Aorta (tissue), 5 donors: ENCODE measurements around the gene SMC1B. TPM values are rescaled to one million over a fixed set of nuclear protein-coding genes. Genes with fewer than 3 reads are reported as not detected.
A peak's percentile ranks its signal among the peaks of the same experiment; 100 is the strongest.

Experiments
- ATAC-seq: fragments of 200-7000 bp; cut with Tn5 transposase; one replicate; pipeline ENCODE4 v1.9.1; 2022; ENCODE audit warnings: moderate library complexity; ENCODE audit not compliant: low FRiP score
- DNase-seq, 2 donors: peaks; one replicate each; pipeline ENCODE4 v3.0.0-alpha.2; 2020
- H3K27ac ChIP-seq, 2 donors: one replicate each; pipeline ENCODE4 v1.5.1; 2013; ENCODE audit warnings: low read length in 2 of 2, mild to moderate bottlenecking in 2 of 2, moderate library complexity in 2 of 2, control low read depth in 1 of 2, inconsistent platforms in 1 of 2, low read depth in 1 of 2
- H3K27me3 ChIP-seq, 2 donors: one replicate each; pipeline ENCODE4 v1.6.1; 2013; ENCODE audit warnings: control low read depth in 1 of 2, low read length in 1 of 2, mild to moderate bottlenecking in 1 of 2, moderate library complexity in 1 of 2; ENCODE audit not compliant: insufficient read depth in 2 of 2, control insufficient read depth in 1 of 2
- H3K36me3 ChIP-seq, 2 donors: one replicate each; pipeline ENCODE4 v1.6.1; 2013; ENCODE audit warnings: control low read depth in 1 of 2, low read length in 1 of 2, mild to moderate bottlenecking in 1 of 2; ENCODE audit not compliant: insufficient read depth in 2 of 2, control insufficient read depth in 1 of 2
- H3K4me1 ChIP-seq, 2 donors: one replicate each; pipeline ENCODE4 v1.6.1; 2013; ENCODE audit warnings: low read length in 2 of 2, control low read depth in 1 of 2, mild to moderate bottlenecking in 1 of 2, moderate library complexity in 1 of 2; ENCODE audit not compliant: insufficient read depth in 2 of 2, control insufficient read depth in 1 of 2
- H3K4me3 ChIP-seq, 2 donors: one replicate each; pipeline ENCODE4 v1.5.1; 2013; ENCODE audit warnings: low read length in 2 of 2, control low read depth in 1 of 2, mild to moderate bottlenecking in 1 of 2
- H3K9me3 ChIP-seq: one replicate; pipeline ENCODE4 v1.6.1; 2013; ENCODE audit warnings: mild to moderate bottlenecking, low read length; ENCODE audit not compliant: control insufficient read depth
- whole genome bisulfite sequencing, 2 donors: extraction: QIAGEN DNeasy Blood & Tissue Kit; methylation state at CpG; one replicate each; pipeline ENCODE4 v1.1.7; 2013; 5-methylcytosine and 5-hydroxymethylcytosine counted together
- intact Hi-C, 2 donors: fragments of 100-400 bp; cut with DNase I; formaldehyde crosslinking; loops; one replicate each; pipeline versions ENCODE4 v1.14.2 to v1.15.0; 2022
- polyA plus RNA-seq, 2 donors: library from polyadenylated mRNA; stranded (reverse); fragments of 200-250 nt; gene quantifications; one replicate each; pipeline ENCODE4 v1.2.3, GENCODE V29; 2013
- total RNA-seq, 2 donors: library from RNA; stranded (reverse); fragmentation: NEBNext Ultra II Directional; extraction: Animal tissue kit (Norgen Biotek cat#: 25700); gene quantifications; one replicate each; pipeline ENCODE4 v1.2.1, GENCODE V29; 2021
- donor health status: healthy with polysubstance abuse.
- donor health status: Bipolar disorder and iron deficiency.
- donor health status: DM: no; HTN: no; CAD: no.
- donor health status: DM: no; HTN: no; CAD: no.
- donor health status: DM: yes; HTN: yes; CAD: no.

SMC1B gene
- total and polyA plus RNA-seq, 4 donors: not detected

DNA sequence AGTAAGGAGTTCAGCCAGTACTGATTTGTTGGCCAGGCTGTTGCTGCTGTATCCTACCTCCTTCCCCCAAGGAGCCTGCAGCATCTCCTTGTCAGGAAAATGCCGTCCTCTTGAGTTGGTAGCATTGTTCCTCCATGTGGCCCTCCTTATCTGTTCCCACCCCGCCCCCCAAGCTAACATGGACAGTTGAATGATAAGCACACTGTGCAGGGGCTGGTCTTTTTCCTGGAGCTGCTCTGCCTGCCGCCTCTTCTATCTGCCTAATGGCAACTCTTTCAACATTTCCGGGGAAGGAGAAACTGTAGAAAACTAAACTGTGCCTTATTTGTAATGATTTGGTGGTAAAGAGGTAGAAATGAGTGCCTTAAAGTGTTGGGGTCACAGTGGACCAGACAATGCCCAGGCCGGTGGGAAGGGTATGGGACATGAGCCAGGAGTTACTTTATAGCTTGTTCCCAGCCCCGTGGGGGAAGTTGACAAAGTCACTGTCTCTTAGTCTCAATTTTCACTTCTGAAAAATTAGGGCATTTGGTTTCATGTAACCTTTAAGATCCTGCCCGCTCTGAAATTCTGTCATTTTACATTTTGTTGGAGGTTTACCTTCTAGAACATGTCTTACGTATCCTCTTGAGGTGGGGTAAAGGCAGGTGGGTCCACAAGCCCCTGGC, 99.2 kb downstream of the SMC1B start:
- WGBS, 2 donors: 47 to 49% methylated on average over 8 of the region's 8 CpGs
- Histone ChIP-seq H3K4me3 (no peak overlapping the region), H3K27me3 (no peaks in the 10 kb centered on the region), H3K36me3 (no peaks in the 10 kb centered on the region), H3K4me1 (peaks cover 2% of the 10 kb centered on the region in 2 donors), H3K27ac (peak overlapping the region in 1 of 2 donors; percentile 15), H3K9me3 (no peaks in the 10 kb centered on the region)
- intact Hi-C loops: loop anchor here (5.0 to 10.0 kb wide), 3 partner anchors 37 to 771 kb away; no protein-coding TSS in a partner anchor
- DNase-seq: no peak
- ATAC-seq: no peak

- Histone ChIP-seq H3K9me3 (no peaks in the 10 kb centered on the region), H3K4me1 (peaks cover 2% of the 10 kb centered on the region in 2 donors), H3K27me3 (no peaks in the 10 kb centered on the region), H3K36me3 (no peaks in the 10 kb centered on the region), H3K4me3 (no peak overlapping the region), H3K27ac (no peak overlapping the region)
- 73 to 88% methylated on average over 4 of the region's 4 CpGs for WGBS, 2 donors
- no peak for DNase-seq
- ATAC-seq: no peak
- intact Hi-C loops: loop anchor here (5.0 to 10.0 kb wide), 3 partner anchors 36 to 772 kb away; no protein-coding TSS in a partner anchor
Observed at GRCh38 chr22:45312856-45313255, 100.5 kb downstream of the SMC1B start.

DNA sequence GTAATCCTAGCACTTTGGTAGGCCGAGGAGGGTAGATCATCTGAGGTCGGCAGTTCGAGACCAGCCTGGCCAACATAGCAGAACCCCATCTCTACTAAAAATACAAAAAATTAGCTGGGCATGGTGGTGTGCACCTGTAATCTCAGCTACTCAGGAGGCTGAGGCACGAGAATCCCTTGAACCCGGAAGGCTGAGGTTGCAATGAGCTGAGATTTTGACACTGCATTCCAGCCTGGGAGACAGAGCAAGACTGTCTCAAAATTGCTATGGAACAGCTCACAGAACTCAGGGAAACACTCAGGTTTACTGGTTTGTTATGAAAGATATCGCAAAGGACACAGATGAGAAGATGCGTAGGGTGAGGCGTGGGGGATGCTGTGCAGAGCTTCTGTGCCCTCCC, 101.0 kb downstream of the SMC1B start:
- no peaks in the 10 kb centered on the region for H3K27me3 ChIP-seq
- H3K9me3 ChIP-seq: no peaks in the 10 kb centered on the region
- ATAC-seq (no peak), DNase-seq (no peak)
- no peak overlapping the region for H3K27ac ChIP-seq
- peaks cover 2% of the 10 kb centered on the region in 2 donors for H3K4me1 ChIP-seq
- H3K4me3 ChIP-seq: no peak overlapping the region
- intact Hi-C loops: loop anchor here (5.0 to 10.0 kb wide), 3 partner anchors 35 to 772 kb away; no protein-coding TSS in a partner anchor
- WGBS, 2 donors: 88 to 90% methylated on average over 8 of the region's 8 CpGs
- H3K36me3 ChIP-seq: no peaks in the 10 kb centered on the region

- Histone ChIP-seq H3K27me3 (no peaks in the 10 kb centered on the region), H3K4me3 (peak overlapping the region in 1 of 2 donors; percentile 78), H3K4me1 (peaks cover 0 to 2% of the 10 kb centered on the region in 2 donors), H3K27ac (no peak overlapping the region), H3K36me3 (no peaks in the 10 kb centered on the region), H3K9me3 (no peaks in the 10 kb centered on the region)
- DNase-seq (no peak), ATAC-seq (no peak)
- intact Hi-C loops: loop anchor here (5.0 to 10.0 kb wide), 3 partner anchors 34 to 774 kb away; no protein-coding TSS in a partner anchor
- WGBS, 2 donors: 23 to 27% methylated on average over 14 of the region's 14 CpGs
Observed at GRCh38 chr22:45310977-45311531, 102.3 kb downstream of the SMC1B start.

GRCh38 chr22:45310331-45310976, 102.9 kb downstream of the SMC1B start:
- Histone ChIP-seq H3K9me3 (no peaks in the 10 kb centered on the region), H3K4me1 (peaks cover 0 to 2% of the 10 kb centered on the region in 2 donors), H3K27me3 (no peaks in the 10 kb centered on the region), H3K4me3 (peak overlapping the region; percentile 78 to 83), H3K36me3 (no peaks in the 10 kb centered on the region), H3K27ac (no peak overlapping the region)
- DNase-seq (peak in 1 of 2 donors; percentile 81), ATAC-seq (peak; percentile 1)
- WGBS, 2 donors: 0 to 1% methylated on average over 32 to 33 of the region's 33 CpGs
- intact Hi-C loops: loop anchor here (5.0 to 10.0 kb wide), 3 partner anchors 33 to 774 kb away; no protein-coding TSS in a partner anchor

DNA sequence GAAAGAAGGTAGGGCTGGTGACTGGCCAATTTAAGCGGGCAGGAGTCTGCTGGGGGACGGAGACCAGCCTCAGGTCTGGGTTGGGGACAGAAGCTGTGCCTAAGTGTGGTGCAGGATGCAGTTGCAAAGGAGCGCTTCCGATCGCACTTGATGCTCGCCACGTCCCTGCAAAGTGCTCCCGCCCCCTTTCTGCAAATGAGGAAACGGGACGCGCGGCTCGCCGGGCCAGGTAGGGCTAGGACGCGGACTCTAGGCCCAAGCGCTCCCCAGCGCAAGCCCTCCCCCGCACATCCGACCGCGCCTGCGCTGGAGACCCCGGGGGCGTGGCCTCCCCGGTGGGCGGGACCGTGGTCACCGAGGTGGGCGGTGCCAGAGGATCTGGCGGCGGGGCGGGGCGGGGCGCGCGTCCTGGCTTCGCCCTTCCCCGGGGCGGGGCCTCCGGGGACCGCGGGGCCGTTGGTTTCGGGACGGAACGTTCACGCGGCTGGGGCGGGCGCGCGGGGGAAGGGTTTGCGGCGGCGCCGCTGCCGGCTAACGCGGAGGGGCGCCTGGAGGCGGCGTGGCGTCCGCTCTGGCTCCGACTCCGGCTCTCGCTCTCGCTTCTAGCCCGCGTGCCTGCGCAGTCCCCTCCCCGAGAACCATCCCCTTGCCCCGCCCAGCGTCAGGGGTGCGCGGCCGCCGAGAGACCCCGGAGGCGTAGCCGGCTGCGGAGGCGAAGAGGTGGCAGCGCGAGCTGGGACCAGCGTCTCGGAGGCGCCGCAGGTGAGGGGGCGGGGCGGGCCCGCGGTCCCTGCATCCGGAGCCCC, 103.8 kb downstream of the SMC1B start, which contains the start of gene FAM118A:
Gene FAM118A, plus strand, starts transcription at position 513 of the 806 bp plus-strand sequence. CDS start 12,446 bp downstream, outside the sequence.
- ATAC-seq: peak; percentile 96
- Histone ChIP-seq H3K27me3 (no peaks in the 10 kb centered on the region), H3K9me3 (no peaks in the 10 kb centered on the region), H3K36me3 (no peaks in the 10 kb centered on the region), H3K4me1 (peaks cover 0 to 2% of the 10 kb centered on the region in 2 donors), H3K27ac (peak within 1 kb of the TSS in 1 of 2 donors; percentile 25), H3K4me3 (peak within 1 kb of the TSS; percentile 78 to 83)
- intact Hi-C loops: loop anchor here (5.0 to 10.0 kb wide), 4 partner anchors 32 to 775 kb away; no protein-coding TSS in a partner anchor
- 1% methylated on average over 38 to 95 of the region's 95 CpGs for WGBS, 2 donors
- peak; percentile 95 to 97 for DNase-seq

GRCh38 chr22:45308957-45309421, 104.4 kb downstream of the SMC1B start:
- 49 to 60% methylated on average over 25 of the region's 25 CpGs for WGBS, 2 donors
- intact Hi-C loops: loop anchor here in 1 of 2 donors (5.0 kb wide), 1 partner anchor 37 kb away; no protein-coding TSS in a partner anchor

More at GRCh38 chr22:45308957-45309421, 104.4 kb downstream of the SMC1B start:
- DNase-seq (no peak), ATAC-seq (no peak)
- Histone ChIP-seq H3K27ac (no peak overlapping the region), H3K9me3 (no peaks in the 10 kb centered on the region), H3K4me1 (peaks cover 0 to 2% of the 10 kb centered on the region in 2 donors), H3K36me3 (no peaks in the 10 kb centered on the region), H3K4me3 (peak overlapping the region in 1 of 2 donors; percentile 20), H3K27me3 (no peaks in the 10 kb centered on the region)
